Brain microvascular endothelial cell (primary cell): ENCODE measurements around the gene SOBP.

Source experiments
- DNase-seq: peaks from one replicate; pipeline ENCODE4 v3.0.0-alpha.2; 2020
- H3K27ac ChIP-seq: fragments of 250-450 bp; sonication (Bioruptor Pico); 2 replicates; pipeline ENCODE4 v1.5.1; 2020; ENCODE audit warnings: mild to moderate bottlenecking, moderate library complexity
- H3K27me3 ChIP-seq: fragments of 250-450 bp; sonication (Bioruptor Pico); replicated peaks from 2 replicates; pipeline ENCODE4 v1.5.1; 2020; ENCODE audit warnings: mild to moderate bottlenecking
- H3K36me3 ChIP-seq: fragments of 250-450 bp; sonication (Bioruptor Pico); replicated peaks from 2 replicates; pipeline ENCODE4 v1.5.1; 2020; ENCODE audit warnings: mild to moderate bottlenecking
- H3K4me3 ChIP-seq: 2 replicates; pipeline ENCODE4 v1.5.1; 2011; ENCODE audit warnings: low read depth, mild to moderate bottlenecking, control low read depth, low read length, moderate library complexity
- CTCF ChIP-seq: IDR thresholded peaks from 2 replicates; pipeline ENCODE4 v1.5.1; 2011; ENCODE audit warnings: low read depth, mild to moderate bottlenecking, moderate library complexity, low read length, control low read depth, inconsistent platforms; ENCODE audit errors: missing control alignments
- in situ Hi-C: cut with HindIII; loops from 2 replicates; pipeline ENCODE4 v1.10.0; 2017; ENCODE audit warnings: low sequenced_read_pairs, low pct_ligation_motif_present

SOBP gene

GRCh38 chr6:107704347-107705013 is 214.6 kb downstream of the SOBP start:
- no peak overlapping the region for H3K4me3 ChIP-seq
- DNase-seq = peak; percentile 52
- TF ChIP-seq CTCF = peak; percentile 75
- H3K27ac ChIP-seq = no peak overlapping the region
- in situ Hi-C loops = no loop called here
- H3K36me3 ChIP-seq = no peaks in the 10 kb centered on the region
- H3K27me3 ChIP-seq = no peaks in the 10 kb centered on the region

- no peaks in the 10 kb centered on the region for H3K27me3 ChIP-seq
- in situ Hi-C loops = no loop called here
- no peak overlapping the region for H3K27ac ChIP-seq
- H3K36me3 ChIP-seq = no peaks in the 10 kb centered on the region
- no peak overlapping the region for H3K4me3 ChIP-seq
- DNase-seq = no peak
- TF ChIP-seq CTCF = no peak
Observed at GRCh38 chr6:107706516-107707115, 216.7 kb downstream of the SOBP start.

- Histone ChIP-seq H3K27ac (no peak overlapping the region), H3K27me3 (no peaks in the 10 kb centered on the region), H3K36me3 (no peaks in the 10 kb centered on the region), H3K4me3 (no peak overlapping the region)
- DNase-seq = no peak
- in situ Hi-C loops = no loop called here
- TF ChIP-seq CTCF = no peak
Observed at GRCh38 chr6:107707346-107708275, 217.7 kb downstream of the SOBP start.

GRCh38 chr6:107708435-107708834 is 218.5 kb downstream of the SOBP start:
- no peak for TF ChIP-seq CTCF
- H3K4me3 ChIP-seq = no peak overlapping the region
- no peaks in the 10 kb centered on the region for H3K27me3 ChIP-seq
- in situ Hi-C loops = no loop called here
- no peak overlapping the region for H3K27ac ChIP-seq
- no peak for DNase-seq
- no peaks in the 10 kb centered on the region for H3K36me3 ChIP-seq

- no peak overlapping the region for H3K4me3 ChIP-seq
- no peak for TF ChIP-seq CTCF
- H3K27ac ChIP-seq = no peak overlapping the region
- no peaks in the 10 kb centered on the region for H3K36me3 ChIP-seq
- no peak for DNase-seq
- H3K27me3 ChIP-seq = no peaks in the 10 kb centered on the region
- in situ Hi-C loops = no loop called here
Observed at GRCh38 chr6:107709341-107709740, 219.4 kb downstream of the SOBP start.
